ENCODE data around the gene POPDC2. TPM values are rescaled to one million over a fixed set of nuclear protein-coding genes. Genes with fewer than 3 reads are reported as not detected.

Gene POPDC2
- total RNA-seq, 1 donor from 2014 or later = 1.5 TPM

GRCh38 chr3:119641416-119641815 is 19.0 kb downstream of the POPDC2 start:
- no peak for DNase-seq (ENCODE audit: low spot score)

- no peak for DNase-seq (ENCODE audit: low spot score)
Measured at GRCh38 chr3:119639494-119640350, 20.7 kb downstream of the POPDC2 start.

- peak; percentile 41 for DNase-seq (ENCODE audit: low spot score)
Measured at GRCh38 chr3:119637679-119638477, 22.5 kb downstream of the POPDC2 start.

- no peak for DNase-seq (ENCODE audit: low spot score)
Measured at GRCh38 chr3:119636891-119637611, 23.3 kb downstream of the POPDC2 start.

- DNase-seq (ENCODE audit: low spot score) = no peak
Measured at GRCh38 chr3:119636249-119636648, 24.1 kb downstream of the POPDC2 start.

- DNase-seq (ENCODE audit: low spot score) = no peak
Measured at GRCh38 chr3:119635719-119636118, 24.7 kb downstream of the POPDC2 start.

- no peak for DNase-seq (ENCODE audit: low spot score)
Measured at GRCh38 chr3:119632829-119633228, 27.6 kb downstream of the POPDC2 start.

GRCh38 chr3:119632216-119632615 is 28.2 kb downstream of the POPDC2 start:
- no peak for DNase-seq (ENCODE audit: low spot score)

- no peak for DNase-seq (ENCODE audit: low spot score)
Measured at GRCh38 chr3:119631516-119631915, 28.9 kb downstream of the POPDC2 start.

GRCh38 chr3:119630880-119631329 is 29.5 kb downstream of the POPDC2 start:
- no peak for DNase-seq (ENCODE audit: low spot score)

- no peak for DNase-seq (ENCODE audit: low spot score)
Measured at GRCh38 chr3:119630128-119630879, 30.1 kb downstream of the POPDC2 start.

- no peak for DNase-seq (ENCODE audit: low spot score)
Measured at GRCh38 chr3:119628816-119629445, 31.5 kb downstream of the POPDC2 start.

- no peak for DNase-seq (ENCODE audit: low spot score)
Measured at GRCh38 chr3:119628390-119628789, 32.0 kb downstream of the POPDC2 start.

GRCh38 chr3:119627461-119627860 is 32.9 kb downstream of the POPDC2 start:
- no peak for DNase-seq (ENCODE audit: low spot score)

GRCh38 chr3:119626196-119626595 is 34.2 kb downstream of the POPDC2 start:
- DNase-seq (ENCODE audit: low spot score) = no peak

- no peak for DNase-seq (ENCODE audit: low spot score)
Measured at GRCh38 chr3:119625451-119626153, 34.8 kb downstream of the POPDC2 start.

GRCh38 chr3:119624002-119624720 is 36.2 kb downstream of the POPDC2 start:
- no peak for DNase-seq (ENCODE audit: low spot score)

GRCh38 chr3:119620899-119621298 is 39.5 kb downstream of the POPDC2 start:
- DNase-seq (ENCODE audit: low spot score) = no peak

GRCh38 chr3:119619094-119619493 is 41.3 kb downstream of the POPDC2 start:
- DNase-seq (ENCODE audit: low spot score) = no peak
